Type B pancreatic cell (in vitro differentiated cells): ENCODE measurements around the gene EEA1. TPM values are rescaled to one million over a fixed set of nuclear protein-coding genes. Genes with fewer than 3 reads are reported as not detected.

Experiments
- DNase-seq: peaks from one replicate; pipeline ENCODE4 v3.0.0; 2021; ENCODE audit warnings: mixed read lengths; ENCODE audit not compliant: unreplicated experiment; ENCODE audit errors: extremely low spot score
- H3K27ac Mint-ChIP-seq: 2 replicates; pipeline ENCODE4 v1.8.0; 2021; ENCODE audit warnings: mild to moderate bottlenecking, mixed read lengths
- H3K27me3 Mint-ChIP-seq: 2 replicates; pipeline ENCODE4 v1.8.0; 2021; ENCODE audit warnings: mixed read lengths
- H3K36me3 Mint-ChIP-seq: 2 replicates; pipeline ENCODE4 v1.8.0; 2021; ENCODE audit warnings: mixed read lengths
- H3K4me1 Mint-ChIP-seq: one replicate; pipeline ENCODE4 v1.8.0; 2021; ENCODE audit warnings: mixed read lengths; ENCODE audit not compliant: unreplicated experiment
- H3K4me3 Mint-ChIP-seq: 2 replicates; pipeline ENCODE4 v1.8.0; 2021; ENCODE audit warnings: mild to moderate bottlenecking, mixed read lengths
- H3K9me3 Mint-ChIP-seq: 2 replicates; pipeline ENCODE4 v1.8.0; 2021; ENCODE audit warnings: mixed read lengths
- total RNA-seq: library from RNA; stranded (reverse); gene quantifications from 2 replicates; pipeline ENCODE4 v1.2.1, GENCODE V29; 2021; ENCODE audit warnings: low replicate concordance
- TF ChIP-seq, protein P1 (sequence below): fragments of 200-600 bp; sonication (generic); conservative IDR thresholded peaks from 2 replicates; pipeline ENCODE4 v1.5.0; 2021; ENCODE audit warnings: antibody characterized with exemption, mild to moderate bottlenecking

Gene EEA1
- total RNA-seq, 1 donor from 2014 or later = 24.6 TPM

- Mint-ChIP-seq H3K4me1 (peaks cover 9% of the 10 kb centered on the region), H3K36me3 (no peaks in the 10 kb centered on the region), H3K27me3 (no peaks in the 10 kb centered on the region), H3K4me3 (no peak overlapping the region), H3K9me3 (no peaks in the 10 kb centered on the region), H3K27ac (no peak overlapping the region)
- TF ChIP-seq, protein P1, sequence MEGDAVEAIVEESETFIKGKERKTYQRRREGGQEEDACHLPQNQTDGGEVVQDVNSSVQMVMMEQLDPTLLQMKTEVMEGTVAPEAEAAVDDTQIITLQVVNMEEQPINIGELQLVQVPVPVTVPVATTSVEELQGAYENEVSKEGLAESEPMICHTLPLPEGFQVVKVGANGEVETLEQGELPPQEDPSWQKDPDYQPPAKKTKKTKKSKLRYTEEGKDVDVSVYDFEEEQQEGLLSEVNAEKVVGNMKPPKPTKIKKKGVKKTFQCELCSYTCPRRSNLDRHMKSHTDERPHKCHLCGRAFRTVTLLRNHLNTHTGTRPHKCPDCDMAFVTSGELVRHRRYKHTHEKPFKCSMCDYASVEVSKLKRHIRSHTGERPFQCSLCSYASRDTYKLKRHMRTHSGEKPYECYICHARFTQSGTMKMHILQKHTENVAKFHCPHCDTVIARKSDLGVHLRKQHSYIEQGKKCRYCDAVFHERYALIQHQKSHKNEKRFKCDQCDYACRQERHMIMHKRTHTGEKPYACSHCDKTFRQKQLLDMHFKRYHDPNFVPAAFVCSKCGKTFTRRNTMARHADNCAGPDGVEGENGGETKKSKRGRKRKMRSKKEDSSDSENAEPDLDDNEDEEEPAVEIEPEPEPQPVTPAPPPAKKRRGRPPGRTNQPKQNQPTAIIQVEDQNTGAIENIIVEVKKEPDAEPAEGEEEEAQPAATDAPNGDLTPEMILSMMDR = no peak
- no peak for DNase-seq
Observed at GRCh38 chr12:92765871-92766270, 163.2 kb downstream of the EEA1 start.

- no peak for DNase-seq
- Mint-ChIP-seq H3K27me3 (no peaks in the 10 kb centered on the region), H3K9me3 (no peaks in the 10 kb centered on the region), H3K4me3 (no peak overlapping the region), H3K36me3 (no peaks in the 10 kb centered on the region), H3K4me1 (peaks cover 9% of the 10 kb centered on the region), H3K27ac (no peak overlapping the region)
- TF ChIP-seq, protein P1 = no peak
Observed at GRCh38 chr12:92764831-92765230, 164.3 kb downstream of the EEA1 start.

GRCh38 chr12:92762773-92763172 is 166.3 kb downstream of the EEA1 start:
- DNase-seq = no peak
- H3K9me3 Mint-ChIP-seq = no peaks in the 10 kb centered on the region
- H3K27ac Mint-ChIP-seq = no peak overlapping the region
- no peak overlapping the region for H3K4me3 Mint-ChIP-seq
- H3K36me3 Mint-ChIP-seq = no peaks in the 10 kb centered on the region
- TF ChIP-seq, protein P1 = no peak
- no peaks in the 10 kb centered on the region for H3K4me1 Mint-ChIP-seq
- no peaks in the 10 kb centered on the region for H3K27me3 Mint-ChIP-seq

- DNase-seq = no peak
- TF ChIP-seq, protein P1 = no peak
- Mint-ChIP-seq H3K27ac (no peak overlapping the region), H3K27me3 (peaks cover 2% of the 10 kb centered on the region), H3K4me3 (no peak overlapping the region), H3K4me1 (no peaks in the 10 kb centered on the region), H3K9me3 (no peaks in the 10 kb centered on the region), H3K36me3 (no peaks in the 10 kb centered on the region)
Observed at GRCh38 chr12:92759634-92760268, 169.3 kb downstream of the EEA1 start.

- Mint-ChIP-seq H3K4me3 (no peak overlapping the region), H3K27me3 (peaks cover 2% of the 10 kb centered on the region), H3K36me3 (no peaks in the 10 kb centered on the region), H3K4me1 (peaks cover 5% of the 10 kb centered on the region), H3K27ac (no peak overlapping the region), H3K9me3 (no peaks in the 10 kb centered on the region)
- DNase-seq = no peak
- TF ChIP-seq, protein P1 = no peak
Observed at GRCh38 chr12:92757597-92758121, 171.4 kb downstream of the EEA1 start.
